Measurements from ENCODE around the gene KLRK1. TPM values are rescaled to one million over a fixed set of nuclear protein-coding genes. Genes with fewer than 3 reads are reported as not detected.
A peak's percentile ranks its signal among the peaks of the same experiment; 100 is the strongest.
"Not testable (repeated sequence)": the region's sequence is repeated elsewhere in the genome, so short reads cannot be mapped to it uniquely, and the experiment has no call there.

The KLRK1 gene
- total RNA-seq, 6 donors from 2014 or later, result 4.3 to 15.1 (median 8.1) TPM

GRCh38 chr12:10358969-10359368 lies 30.9 kb downstream of the KLRK1 start:
- ATAC-seq (ENCODE audit: low FRiP score in 2 of 2), result no peak
- Histone ChIP-seq H3K4me3 (no peak overlapping the region), H3K4me1 (peaks cover 5 to 19% (median 10%) of the 10 kb centered on the region in 4 donors), H3K36me3 (no peaks in the 10 kb centered on the region), H3K27me3 (no peaks in the 10 kb centered on the region), H3K27ac (no peak overlapping the region), H3K9me3 (no peaks in the 10 kb centered on the region)
- TF ChIP-seq POLR2AphosphoS5 (IDR thresholded peaks at IDR 0.05) (no peak), CTCF (IDR thresholded peaks at IDR 0.05) (no peak)
- DNase-seq, result no peak
- WGBS, 2 donors, result 93 to 100% methylated on average over 1 of the region's 1 CpG

- no peaks in the 10 kb centered on the region for H3K27me3 ChIP-seq
- no peak for TF ChIP-seq POLR2A (IDR thresholded peaks at IDR 0.05)
- TF ChIP-seq EP300 (IDR thresholded peaks at IDR 0.05), result no peak
- TF ChIP-seq CTCF (IDR thresholded peaks at IDR 0.05), result no peak
- no peak for TF ChIP-seq POLR2AphosphoS5 (IDR thresholded peaks at IDR 0.05)
- WGBS, 2 donors, result 60 to 100% methylated on average over 3 to 5 of the region's 5 CpGs
These were observed 31.7 kb downstream of the KLRK1 start for GRCh38 chr12:10358131-10358530.

GRCh38 chr12:10354502-10354901 lies 35.3 kb downstream of the KLRK1 start:
- WGBS, 2 donors, result 38 to 55% methylated on average over 1 to 2 of the region's 2 CpGs

More at GRCh38 chr12:10358131-10358530, 31.7 kb downstream of the KLRK1 start:
- DNase-seq, result no peak
- Histone ChIP-seq H3K9me3 (no peaks in the 10 kb centered on the region), H3K4me3 (no peak overlapping the region), H3K27ac (no peak overlapping the region), H3K36me3 (no peaks in the 10 kb centered on the region), H3K4me1 (peaks cover 0 to 11% (median 6%) of the 10 kb centered on the region in 4 donors)
- no peak for ATAC-seq (ENCODE audit: low FRiP score in 2 of 2)

GRCh38 chr12:10354071-10354470 lies 35.8 kb downstream of the KLRK1 start:
- DNase-seq (no peak), ATAC-seq (ENCODE audit: low FRiP score in 2 of 2) (no peak)
- no peak overlapping the region for H3K27ac ChIP-seq
- 52 to 69% methylated on average over 3 to 4 of the region's 4 CpGs for WGBS, 2 donors
- H3K36me3 ChIP-seq, result no peaks in the 10 kb centered on the region
- H3K9me3 ChIP-seq, result no peaks in the 10 kb centered on the region
- H3K4me1 ChIP-seq, result no peaks in the 10 kb centered on the region
- no peak for TF ChIP-seq POLR2A (IDR thresholded peaks at IDR 0.05)
- TF ChIP-seq EP300 (IDR thresholded peaks at IDR 0.05), result no peak
- no peak for TF ChIP-seq CTCF (IDR thresholded peaks at IDR 0.05)
- TF ChIP-seq POLR2AphosphoS5 (IDR thresholded peaks at IDR 0.05), result no peak
- no peak overlapping the region for H3K4me3 ChIP-seq
- no peaks in the 10 kb centered on the region for H3K27me3 ChIP-seq

More at GRCh38 chr12:10354502-10354901, 35.3 kb downstream of the KLRK1 start:
- ATAC-seq (ENCODE audit: low FRiP score in 2 of 2), result no peak
- Histone ChIP-seq H3K36me3 (no peaks in the 10 kb centered on the region), H3K27me3 (no peaks in the 10 kb centered on the region), H3K9me3 (no peaks in the 10 kb centered on the region), H3K4me3 (no peak overlapping the region), H3K4me1 (no peaks in the 10 kb centered on the region), H3K27ac (no peak overlapping the region)
- peak in 1 of 2 donors; percentile 57 for DNase-seq
- TF ChIP-seq EP300 (IDR thresholded peaks at IDR 0.05) (no peak), POLR2AphosphoS5 (IDR thresholded peaks at IDR 0.05) (no peak), CTCF (IDR thresholded peaks at IDR 0.05) (no peak), POLR2A (IDR thresholded peaks at IDR 0.05) (no peak)

GRCh38 chr12:10351457-10351856 lies 38.4 kb downstream of the KLRK1 start:
- WGBS, 2 donors, result 48 to 62% methylated on average over 3 of the region's 3 CpGs
- not testable (repeated sequence) for H3K27ac ChIP-seq; H3K4me3 ChIP-seq; DNase-seq; H3K27me3 ChIP-seq; H3K4me1 ChIP-seq; ATAC-seq (ENCODE audit: low FRiP score in 2 of 2); H3K9me3 ChIP-seq; H3K36me3 ChIP-seq
